Trophoblast cell (in vitro differentiated cells and primary cell): ENCODE measurements around the gene LARP6.

Experiments used
- DNase-seq, 2 donors: peaks; one replicate each; pipeline ENCODE4 v3.0.0-alpha.2; 2016
- H2AFZ ChIP-seq: 2 replicates; pipeline ENCODE4 v1.6.1; 2013; ENCODE audit warnings: low read length, moderate library complexity, mild to moderate bottlenecking; ENCODE audit not compliant: insufficient read depth, poor library complexity
- H2AK5ac ChIP-seq: 2 replicates; pipeline ENCODE4 v1.6.1; 2013; ENCODE audit warnings: mild to moderate bottlenecking, low read length
- H2BK120ac ChIP-seq: 2 replicates; pipeline ENCODE4 v1.6.1; 2013; ENCODE audit warnings: low read length, mild to moderate bottlenecking, moderate library complexity; ENCODE audit not compliant: insufficient read depth, poor library complexity
- H2BK12ac ChIP-seq: 2 replicates; pipeline ENCODE4 v1.6.1; 2013; ENCODE audit warnings: mild to moderate bottlenecking, low read length, moderate library complexity
- H2BK5ac ChIP-seq: 2 replicates; pipeline ENCODE4 v1.6.1; 2013; ENCODE audit warnings: low read length, low read depth, moderate library complexity, mild to moderate bottlenecking; ENCODE audit not compliant: poor library complexity
- H3K14ac ChIP-seq: 2 replicates; pipeline ENCODE4 v1.6.1; 2013; ENCODE audit warnings: mild to moderate bottlenecking, low read length
- H3K18ac ChIP-seq: 2 replicates; pipeline ENCODE4 v1.6.1; 2013; ENCODE audit warnings: mild to moderate bottlenecking, low read length
- H3K23ac ChIP-seq: 2 replicates; pipeline ENCODE4 v1.6.1; 2013; ENCODE audit warnings: low read length
- H3K27ac ChIP-seq: 2 replicates; pipeline ENCODE4 v1.5.1; 2013; ENCODE audit warnings: low read depth, mild to moderate bottlenecking, inconsistent platforms, low read length, moderate library complexity
- H3K27me3 ChIP-seq: 2 replicates; pipeline ENCODE4 v1.6.1; 2013; ENCODE audit warnings: inconsistent platforms, mild to moderate bottlenecking, low read length, moderate library complexity; ENCODE audit not compliant: insufficient read depth
- H3K36me3 ChIP-seq, 2 experiments: 1 replicate in 1 of 2; 2 replicates in 1 of 2; pipeline ENCODE4 v1.6.1; 2013; ENCODE audit warnings: low read length in 2 of 2, mild to moderate bottlenecking in 2 of 2, moderate library complexity in 1 of 2; ENCODE audit not compliant: insufficient read depth in 2 of 2, control insufficient read depth in 1 of 2
- H3K4ac ChIP-seq: 2 replicates; pipeline ENCODE4 v1.6.1; 2013; ENCODE audit warnings: low read depth, mild to moderate bottlenecking, low read length, moderate library complexity
- H3K4me1 ChIP-seq, 2 experiments: 1 replicate in 1 of 2; 2 replicates in 1 of 2; pipeline ENCODE4 v1.6.1; 2013; ENCODE audit warnings: low read length in 2 of 2, mild to moderate bottlenecking in 2 of 2, moderate library complexity in 1 of 2; ENCODE audit not compliant: insufficient read depth in 2 of 2, control insufficient read depth in 1 of 2
- H3K4me2 ChIP-seq: 2 replicates; pipeline ENCODE4 v1.6.1; 2013; ENCODE audit warnings: inconsistent platforms, mild to moderate bottlenecking, low read length, moderate library complexity
- H3K4me3 ChIP-seq: 2 replicates; pipeline ENCODE4 v1.5.1; 2013; ENCODE audit warnings: mild to moderate bottlenecking, low read depth, low read length, inconsistent platforms
- H3K79me1 ChIP-seq: one replicate; pipeline ENCODE4 v1.6.1; 2013; ENCODE audit warnings: low read length
- H3K79me2 ChIP-seq: 2 replicates; pipeline ENCODE4 v1.6.1; 2013; ENCODE audit warnings: low read length, mild to moderate bottlenecking; ENCODE audit not compliant: control insufficient read depth, insufficient read depth, poor library complexity
- H3K9ac ChIP-seq: 2 replicates; pipeline ENCODE4 v1.6.1; 2013; ENCODE audit warnings: mild to moderate bottlenecking, low read length
- H3K9me3 ChIP-seq: 2 replicates; pipeline ENCODE4 v1.6.1; 2013; ENCODE audit warnings: low read depth, mild to moderate bottlenecking, control low read depth, inconsistent platforms, low read length; ENCODE audit not compliant: insufficient read depth
- H4K12ac ChIP-seq: 2 replicates; pipeline ENCODE4 v1.6.1; 2013; ENCODE audit warnings: low read depth, mild to moderate bottlenecking, low read length, moderate library complexity
- H4K8ac ChIP-seq: 2 replicates; pipeline ENCODE4 v1.6.1; 2013; ENCODE audit warnings: low read depth, mild to moderate bottlenecking, low read length, moderate library complexity
- H4K91ac ChIP-seq: one replicate; pipeline ENCODE4 v1.6.1; 2013; ENCODE audit warnings: low read depth, mild to moderate bottlenecking, low read length, moderate library complexity
- WGBS: extraction: QIAGEN DNeasy Blood & Tissue Kit; methylation state at CpG from one replicate; pipeline ENCODE4 v1.1.7; 2013; ENCODE audit warnings: missing lambda C conversion rate; ENCODE audit not compliant: insufficient read length, insufficient coverage; ENCODE audit errors: extremely low coverage; 5-methylcytosine and 5-hydroxymethylcytosine counted together

Gene LARP6

GRCh38 chr15:70802629-70803028 is 51.3 kb downstream of the LARP6 start:
- H3K9ac ChIP-seq = no peak overlapping the region
- H3K27me3 ChIP-seq = no peaks in the 10 kb centered on the region
- no peaks in the 10 kb centered on the region for H3K36me3 ChIP-seq
- WGBS = no CpG with 5 or more reads among the region's 4 CpGs
- H3K18ac ChIP-seq = no peak overlapping the region
- H2BK5ac ChIP-seq = no peak overlapping the region
- DNase-seq = no peak
- no peak overlapping the region for H3K27ac ChIP-seq
- H3K4me3 ChIP-seq = no peak overlapping the region
- no peak overlapping the region for H3K4me2 ChIP-seq
- H2AFZ ChIP-seq = no peak overlapping the region
- H2BK12ac ChIP-seq = no peak overlapping the region
- no peak overlapping the region for H4K91ac ChIP-seq
- H3K4ac ChIP-seq = no peak overlapping the region
- H3K14ac ChIP-seq = no peak overlapping the region
- H4K8ac ChIP-seq = no peak overlapping the region
- H4K12ac ChIP-seq = no peak overlapping the region
- H3K79me1 ChIP-seq = no peaks in the 10 kb centered on the region
- no peak overlapping the region for H2AK5ac ChIP-seq
- no peak overlapping the region for H2BK120ac ChIP-seq
- H3K4me1 ChIP-seq = peaks cover 3 to 4% of the 10 kb centered on the region in 2 experiments
- H3K79me2 ChIP-seq = no peaks in the 10 kb centered on the region
- no peaks in the 10 kb centered on the region for H3K9me3 ChIP-seq
- no peak overlapping the region for H3K23ac ChIP-seq

- H4K8ac ChIP-seq = no peak overlapping the region
- no peak overlapping the region for H3K14ac ChIP-seq
Observed at GRCh38 chr15:70801109-70801508, 52.8 kb downstream of the LARP6 start.

GRCh38 chr15:70799667-70800450 is 54.1 kb downstream of the LARP6 start:
- H3K79me2 ChIP-seq = no peaks in the 10 kb centered on the region
- H3K27ac ChIP-seq = no peak overlapping the region
- DNase-seq = no peak
- no peak overlapping the region for H3K4ac ChIP-seq
- no peak overlapping the region for H3K23ac ChIP-seq
- H2BK120ac ChIP-seq = no peak overlapping the region
- H3K4me1 ChIP-seq = peaks cover 3 to 4% of the 10 kb centered on the region in 2 experiments
- H2AK5ac ChIP-seq = no peak overlapping the region
- WGBS = no CpG with 5 or more reads among the region's 9 CpGs
- H2BK5ac ChIP-seq = no peak overlapping the region
- H3K79me1 ChIP-seq = no peaks in the 10 kb centered on the region
- no peaks in the 10 kb centered on the region for H3K27me3 ChIP-seq
- H4K8ac ChIP-seq = no peak overlapping the region
- no peak overlapping the region for H3K18ac ChIP-seq
- H3K36me3 ChIP-seq = no peaks in the 10 kb centered on the region
- no peak overlapping the region for H4K91ac ChIP-seq
- H3K9ac ChIP-seq = no peak overlapping the region
- H4K12ac ChIP-seq = no peak overlapping the region
- no peaks in the 10 kb centered on the region for H3K9me3 ChIP-seq
- H2BK12ac ChIP-seq = no peak overlapping the region
- H3K4me2 ChIP-seq = no peak overlapping the region
- no peak overlapping the region for H3K4me3 ChIP-seq
- H2AFZ ChIP-seq = no peak overlapping the region
- no peak overlapping the region for H3K14ac ChIP-seq

More at GRCh38 chr15:70801109-70801508, 52.8 kb downstream of the LARP6 start:
- H4K12ac ChIP-seq = no peak overlapping the region
- no peaks in the 10 kb centered on the region for H3K79me2 ChIP-seq
- H2BK120ac ChIP-seq = no peak overlapping the region
- H2AFZ ChIP-seq = no peak overlapping the region
- H3K9me3 ChIP-seq = no peaks in the 10 kb centered on the region
- no peak overlapping the region for H3K4me2 ChIP-seq
- no peaks in the 10 kb centered on the region for H3K79me1 ChIP-seq
- no peak overlapping the region for H2AK5ac ChIP-seq
- H2BK5ac ChIP-seq = no peak overlapping the region
- no peak overlapping the region for H3K27ac ChIP-seq
- WGBS = no CpG with 5 or more reads among the region's 5 CpGs
- no peak overlapping the region for H3K4me3 ChIP-seq
- H3K23ac ChIP-seq = no peak overlapping the region
- no peaks in the 10 kb centered on the region for H3K27me3 ChIP-seq
- H4K91ac ChIP-seq = no peak overlapping the region
- no peak overlapping the region for H3K18ac ChIP-seq
- H2BK12ac ChIP-seq = peak overlapping the region; percentile 63
- H3K4me1 ChIP-seq = peaks cover 3 to 4% of the 10 kb centered on the region in 2 experiments
- no peak for DNase-seq
- H3K4ac ChIP-seq = no peak overlapping the region
- H3K9ac ChIP-seq = no peak overlapping the region
- H3K36me3 ChIP-seq = no peaks in the 10 kb centered on the region

GRCh38 chr15:70797464-70797863 is 56.5 kb downstream of the LARP6 start:
- H3K4me1 ChIP-seq = peaks cover 3 to 4% of the 10 kb centered on the region in 2 experiments
- no peak overlapping the region for H2BK120ac ChIP-seq
- H3K14ac ChIP-seq = no peak overlapping the region
- no peak overlapping the region for H3K4me2 ChIP-seq
- H2BK5ac ChIP-seq = no peak overlapping the region
- H3K79me1 ChIP-seq = no peaks in the 10 kb centered on the region
- H3K4me3 ChIP-seq = no peak overlapping the region
- H2AFZ ChIP-seq = no peak overlapping the region
- H3K9ac ChIP-seq = no peak overlapping the region
- H4K8ac ChIP-seq = no peak overlapping the region
- no peak overlapping the region for H3K23ac ChIP-seq
- peak; percentile 63 to 82 for DNase-seq
- H3K27me3 ChIP-seq = no peaks in the 10 kb centered on the region
- H3K27ac ChIP-seq = no peak overlapping the region
- H3K18ac ChIP-seq = no peak overlapping the region
- no peak overlapping the region for H2BK12ac ChIP-seq
- H3K4ac ChIP-seq = no peak overlapping the region
- no peaks in the 10 kb centered on the region for H3K79me2 ChIP-seq
- no peaks in the 10 kb centered on the region for H3K36me3 ChIP-seq
- no peak overlapping the region for H4K91ac ChIP-seq
- H3K9me3 ChIP-seq = peaks cover 2% of the 10 kb centered on the region
- no peak overlapping the region for H4K12ac ChIP-seq
- no peak overlapping the region for H2AK5ac ChIP-seq
- WGBS = no CpG with 5 or more reads among the region's 5 CpGs
